A549 (cell line): ENCODE results near the gene RHO. TPM values are rescaled to one million over a fixed set of nuclear protein-coding genes. Genes with fewer than 3 reads are reported as not detected.

Experiments used
- ATAC-seq, 2 experiments: fragments of 200-7000 bp in 1 of 2; fragments of >200 bp in 1 of 2; cut with Nextera tagmentation in 1 of 2; cut with Tn5 transposase in 1 of 2; 3 replicates each; pipeline versions ENCODE4 v1.8.0 to v1.9.1; 2018 to 2020; ENCODE audit warnings: mild to moderate bottlenecking in 1 of 2, moderate library complexity in 1 of 2
- CTCF ChIA-PET: fragments of 300-600 bp; sonication (Branson Sonifier 250); formaldehyde crosslinking; extraction: SDS; loops from one replicate; lab custom pipeline; 2021; ENCODE audit warnings: antibody characterized with exemption, inconsistent platforms; lab: Yijun Ruan, JAX
- POLR2A ChIA-PET: fragments of 350-600 bp; formaldehyde crosslinking; extraction: SDS; loops from one replicate; lab custom pipeline; 2021; ENCODE audit warnings: antibody characterized with exemption, inconsistent platforms; lab: Yijun Ruan, JAX
- DNase-seq, 2 experiments: peaks; one replicate each; pipeline versions ENCODE4 v3.0.0 to v3.0.0-alpha.2; 2011 to 2016; ENCODE audit warnings: low read depth in 1 of 2, low spot score in 1 of 2
- FAIRE-seq: peaks from 2 replicates; lab custom pipeline; 2011; peaks lifted over from hg19 to GRCh38; lab: Jason Lieb, UNC
- H3K27ac ChIP-seq, 2 experiments: fragments of >200 bp; sonication (Bioruptor Twin); formaldehyde crosslinking; 3 replicates each; pipeline ENCODE4 v1.5.1; 2016 to 2017
- H3K4me1 ChIP-seq: fragments of >200 bp; sonication (Bioruptor Twin); formaldehyde crosslinking; 3 replicates; pipeline ENCODE4 v1.6.1; 2016
- H3K4me2 ChIP-seq: fragments of >200 bp; sonication (Bioruptor Twin); formaldehyde crosslinking; 3 replicates; pipeline ENCODE4 v1.6.1; 2016
- H3K4me3 ChIP-seq: fragments of >200 bp; sonication (Bioruptor Twin); formaldehyde crosslinking; 3 replicates; pipeline ENCODE4 v1.5.1; 2016
- H3K9me3 ChIP-seq: fragments of >200 bp; sonication (Bioruptor Twin); formaldehyde crosslinking; 3 replicates; pipeline ENCODE4 v1.6.1; 2016
- ATOH8 ChIP-seq: fragments of 250-450 bp; sonication (Bioruptor Pico); IDR thresholded peaks from 2 replicates; pipeline ENCODE4 v1.5.0; 2020; ENCODE audit warnings: low read depth, mild to moderate bottlenecking, moderate library complexity
- BCL3 ChIP-seq: fragments of >200 bp; sonication (Bioruptor Twin); formaldehyde crosslinking; IDR thresholded peaks from 3 replicates; pipeline ENCODE4 v1.6.1; 2016
- CBX8 ChIP-seq: fragments of 200-600 bp; sonication (generic); IDR thresholded peaks from 2 replicates; pipeline ENCODE4 v1.6.1; 2016
- EP300 ChIP-seq, 2 experiments: fragments of >200 bp; sonication (Bioruptor Twin); formaldehyde crosslinking; IDR thresholded peaks; 2 replicates in 1 of 2; 3 replicates in 1 of 2; pipeline ENCODE4 v1.6.1; 2016 to 2017
- FOXS1 ChIP-seq: fragments of 250-450 bp; sonication (Bioruptor Pico); IDR thresholded peaks from 2 replicates; pipeline ENCODE4 v1.5.0; 2020; ENCODE audit warnings: mild to moderate bottlenecking, moderate library complexity
- HDAC2 ChIP-seq: fragments of 200-600 bp; sonication (generic); IDR thresholded peaks from 2 replicates; pipeline ENCODE4 v1.6.1; 2016
- JUNB ChIP-seq: fragments of >200 bp; sonication (Bioruptor Twin); formaldehyde crosslinking; IDR thresholded peaks from 2 replicates; pipeline ENCODE4 v1.6.1; 2016
- MAFK ChIP-seq: fragments of 450-650 bp; IDR thresholded peaks from 2 replicates; pipeline ENCODE4 v1.6.1; 2014; ENCODE audit not compliant: partially characterized antibody
- NPAS2 ChIP-seq: fragments of 250-450 bp; sonication (Bioruptor Pico); IDR thresholded peaks from 2 replicates; pipeline ENCODE4 v1.8.0; 2022; ENCODE audit warnings: mild to moderate bottlenecking, moderate library complexity, borderline replicate concordance
- PBX3 ChIP-seq: IDR thresholded peaks from 2 replicates; pipeline ENCODE4 v1.6.1; 2012
- POLR2A ChIP-seq: IDR thresholded peaks from 2 replicates; pipeline ENCODE4 v1.6.1; 2012; ENCODE audit warnings: mild to moderate bottlenecking, low read length
- RCOR1 ChIP-seq: fragments of 150-350 bp; IDR thresholded peaks from 2 replicates; pipeline ENCODE4 v1.6.1; 2014; ENCODE audit warnings: antibody characterized with exemption, low read length, low read depth
- REST ChIP-seq: fragments of 200-600 bp; sonication (generic); IDR thresholded peaks from 2 replicates; pipeline ENCODE4 v1.6.1; 2016; ENCODE audit warnings: antibody characterized with exemption, mild to moderate bottlenecking, moderate library complexity
- RFX5 ChIP-seq: fragments of 450-650 bp; IDR thresholded peaks from 2 replicates; pipeline ENCODE4 v1.7.1; 2014; ENCODE audit warnings: antibody characterized with exemption, mild to moderate bottlenecking, moderate library complexity
- RNF2 ChIP-seq: fragments of 200-600 bp; sonication (generic); IDR thresholded peaks from 2 replicates; pipeline ENCODE4 v1.6.1; 2016; ENCODE audit warnings: low read depth, mild to moderate bottlenecking, antibody characterized with exemption, moderate library complexity, borderline replicate concordance
- ZFP36 ChIP-seq: fragments of 450-650 bp; IDR thresholded peaks from 2 replicates; pipeline ENCODE4 v1.6.1; 2014; ENCODE audit warnings: borderline replicate concordance; ENCODE audit not compliant: partially characterized antibody
- ZSCAN20 ChIP-seq: fragments of 250-450 bp; sonication (Bioruptor Pico); IDR thresholded peaks from 2 replicates; pipeline ENCODE4 v1.8.0; 2022; ENCODE audit warnings: mild to moderate bottlenecking, moderate library complexity
- WGBS: methylation state at CpG from one replicate; pipeline ENCODE4 v1.1.6; 2017; ENCODE audit errors: missing lambda C conversion rate; 5-methylcytosine and 5-hydroxymethylcytosine counted together
- polyA plus RNA-seq, 4 experiments: library from polyadenylated mRNA; depleted of rRNA in 3 of 4; stranded (reverse); fragments of >200 nt; fragmentation: RNase III in 1 of 4; extraction: RNeasy Plus Mini Kit Qiagen cat#74134 plus additional on column Dnase treatment in 1 of 4; gene quantifications; 2 replicates in 3 of 4; 3 replicates in 1 of 4; pipeline ENCODE4 v1.2.3, GENCODE V29; 2011 to 2017
- TF ChIP-seq, protein P1 (sequence below): fragments of 150-350 bp; IDR thresholded peaks from 2 replicates; pipeline ENCODE4 v1.6.1; 2014; ENCODE audit warnings: low read depth, mild to moderate bottlenecking, low read length
- TF ChIP-seq, protein P2 (sequence below): fragments of 250-450 bp; sonication (Bioruptor Pico); IDR thresholded peaks from 2 replicates; pipeline ENCODE4 v1.5.0; 2021; ENCODE audit warnings: mild to moderate bottlenecking, moderate library complexity, borderline replicate concordance

RHO gene
- polyA plus RNA-seq, 2 of the 4 experiments (the other 2 are of a cell fraction): 0.04 TPM; not detected in 1

DNA sequence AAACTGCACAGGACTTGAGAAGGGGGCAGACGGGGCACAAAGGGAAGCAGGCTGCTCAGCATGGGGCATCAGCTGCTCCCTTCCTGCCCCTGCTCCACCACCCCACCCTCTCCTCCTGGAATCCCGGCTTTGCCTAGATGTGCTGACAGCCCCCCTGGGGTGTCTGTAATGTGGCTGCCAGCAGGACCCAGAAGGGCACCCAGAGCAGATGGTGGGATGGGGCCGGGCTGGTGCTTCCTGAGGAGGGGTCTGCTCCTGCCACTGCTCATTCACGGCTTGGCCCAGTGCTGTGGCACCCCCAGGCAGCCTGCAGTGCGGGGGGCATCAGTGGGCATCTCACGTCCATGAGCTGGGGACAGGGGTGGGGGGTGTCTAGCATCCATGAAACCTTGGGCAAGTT, 24.7 kb downstream of the RHO start:
- Histone ChIP-seq H3K4me2 (no peak overlapping the region), H3K27ac (peak overlapping the region in 1 of 2 experiments; percentile 10; a peak in 1 of 6 replicates), H3K9me3 (no peaks in the 10 kb centered on the region), H3K4me3 (no peak overlapping the region), H3K4me1 (peaks cover 16% of the 10 kb centered on the region)
- ATAC-seq (no peak), FAIRE-seq (no peak), DNase-seq (no peak)
- ChIA-PET CTCF (no interaction called here), POLR2A (no interaction called here)
- TF ChIP-seq POLR2A (no peak), EP300 (IDR thresholded peaks at IDR 0.05) (no peak)
- WGBS: 91% methylated on average over 3 of the region's 6 CpGs

DNA sequence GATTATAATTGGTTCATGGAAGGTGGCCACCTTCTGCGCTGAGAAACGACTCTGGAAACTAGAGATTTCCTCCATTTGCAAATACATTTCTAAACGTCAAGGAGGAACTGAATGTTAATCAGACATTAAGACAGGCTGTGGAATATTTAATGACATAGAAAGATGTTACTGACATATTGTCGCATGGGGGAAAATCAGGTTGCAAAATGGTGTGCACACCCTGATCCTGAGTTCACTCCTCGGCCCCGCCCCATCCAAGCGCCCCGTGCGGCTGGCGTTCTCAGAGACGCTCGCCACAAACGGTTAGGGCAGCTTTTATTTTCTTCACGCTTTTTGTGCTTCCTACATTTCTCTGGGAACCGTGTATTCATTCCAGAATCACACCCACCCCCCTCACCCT, 25.3 kb downstream of the RHO start:
- ATAC-seq (no peak), FAIRE-seq (no peak), DNase-seq (no peak)
- no peak overlapping the region for H3K4me3 ChIP-seq
- H3K4me1 ChIP-seq: peaks cover 22% of the 10 kb centered on the region
- no peak for TF ChIP-seq HDAC2
- TF ChIP-seq CBX8: no peak
- TF ChIP-seq JUNB: no peak
- TF ChIP-seq ZSCAN20 (CRISPR knock-in tag): no peak
- TF ChIP-seq, protein P1, sequence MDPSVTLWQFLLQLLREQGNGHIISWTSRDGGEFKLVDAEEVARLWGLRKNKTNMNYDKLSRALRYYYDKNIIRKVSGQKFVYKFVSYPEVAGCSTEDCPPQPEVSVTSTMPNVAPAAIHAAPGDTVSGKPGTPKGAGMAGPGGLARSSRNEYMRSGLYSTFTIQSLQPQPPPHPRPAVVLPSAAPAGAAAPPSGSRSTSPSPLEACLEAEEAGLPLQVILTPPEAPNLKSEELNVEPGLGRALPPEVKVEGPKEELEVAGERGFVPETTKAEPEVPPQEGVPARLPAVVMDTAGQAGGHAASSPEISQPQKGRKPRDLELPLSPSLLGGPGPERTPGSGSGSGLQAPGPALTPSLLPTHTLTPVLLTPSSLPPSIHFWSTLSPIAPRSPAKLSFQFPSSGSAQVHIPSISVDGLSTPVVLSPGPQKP: no peak
- TF ChIP-seq, protein P2, sequence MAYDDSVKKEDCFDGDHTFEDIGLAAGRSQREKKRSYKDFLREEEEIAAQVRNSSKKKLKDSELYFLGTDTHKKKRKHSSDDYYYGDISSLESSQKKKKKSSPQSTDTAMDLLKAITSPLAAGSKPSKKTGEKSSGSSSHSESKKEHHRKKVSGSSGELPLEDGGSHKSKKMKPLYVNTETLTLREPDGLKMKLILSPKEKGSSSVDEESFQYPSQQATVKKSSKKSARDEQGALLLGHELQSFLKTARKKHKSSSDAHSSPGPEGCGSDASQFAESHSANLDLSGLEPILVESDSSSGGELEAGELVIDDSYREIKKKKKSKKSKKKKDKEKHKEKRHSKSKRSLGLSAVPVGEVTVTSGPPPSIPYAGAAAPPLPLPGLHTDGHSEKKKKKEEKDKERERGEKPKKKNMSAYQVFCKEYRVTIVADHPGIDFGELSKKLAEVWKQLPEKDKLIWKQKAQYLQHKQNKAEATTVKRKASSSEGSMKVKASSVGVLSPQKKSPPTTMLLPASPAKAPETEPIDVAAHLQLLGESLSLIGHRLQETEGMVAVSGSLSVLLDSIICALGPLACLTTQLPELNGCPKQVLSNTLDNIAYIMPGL (CRISPR knock-in tag): no peak
- TF ChIP-seq POLR2A: no peak
- no peak for TF ChIP-seq RFX5
- no peak for TF ChIP-seq MAFK
- TF ChIP-seq FOXS1 (CRISPR knock-in tag): no peak
- no peak for TF ChIP-seq EP300 (IDR thresholded peaks at IDR 0.05)
- TF ChIP-seq BCL3: no peak
- H3K27ac ChIP-seq: no peak overlapping the region
- POLR2A ChIA-PET: no interaction called here
- CTCF ChIA-PET: interaction anchor here (1.5 kb wide), 1 partner anchor 63 kb away, joined by 3 read pairs; no protein-coding TSS in a partner anchor
- no peak overlapping the region for H3K4me2 ChIP-seq
- H3K9me3 ChIP-seq: no peaks in the 10 kb centered on the region
- 90% methylated on average over 15 of the region's 15 CpGs for WGBS

DNA sequence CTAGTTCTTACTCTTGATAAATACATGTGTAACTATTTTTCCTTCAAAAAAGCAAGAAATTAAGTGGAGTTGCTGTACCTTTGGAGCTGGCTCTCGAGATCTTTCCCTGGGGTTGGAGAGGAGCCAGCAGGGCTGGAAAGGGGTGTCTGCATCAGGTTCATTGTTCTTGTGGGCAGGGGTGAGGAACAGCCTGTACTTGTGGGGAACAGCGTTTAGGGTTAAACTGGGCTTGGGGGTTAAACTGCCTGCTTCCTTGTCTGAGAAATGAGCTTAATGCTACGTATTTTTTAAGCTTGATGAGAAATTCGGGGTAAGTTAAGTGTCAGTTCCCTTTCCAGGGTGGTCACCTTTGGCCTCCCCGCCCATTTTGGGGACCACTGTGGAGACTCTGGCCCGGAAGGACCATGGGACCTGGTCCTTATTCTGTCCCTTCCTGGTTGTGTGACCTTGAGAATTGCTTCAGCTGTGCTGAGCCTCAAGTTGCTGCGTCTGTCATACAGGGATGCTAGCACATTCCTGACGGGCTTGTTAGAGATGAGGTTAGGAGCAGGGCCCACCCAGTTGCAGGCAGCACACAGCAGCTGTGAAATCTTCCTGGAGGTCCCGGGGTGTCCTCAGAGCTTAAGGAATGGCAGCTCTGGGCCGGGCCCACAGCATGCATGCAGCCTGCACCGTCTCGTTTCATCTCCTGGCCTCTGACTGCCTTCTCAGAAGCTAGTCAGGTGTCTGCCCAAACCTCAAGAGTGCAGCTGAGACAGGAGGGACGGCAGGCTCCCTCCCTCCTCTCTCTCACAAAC, 26.1 kb downstream of the RHO start:
- 83% methylated on average over 13 of the region's 13 CpGs for WGBS
- ChIA-PET POLR2A (no interaction called here), CTCF (interaction anchor here (1.0 to 1.5 kb wide), 2 partner anchors 64 to 171 kb away, joined by 3 to 5 read pairs; no protein-coding TSS in a partner anchor)
- no peak for FAIRE-seq
- Histone ChIP-seq H3K4me1 (peaks cover 24% of the 10 kb centered on the region), H3K27ac (no peak overlapping the region; a peak in 1 of 6 replicates), H3K9me3 (no peaks in the 10 kb centered on the region), H3K4me2 (no peak overlapping the region), H3K4me3 (no peak overlapping the region)
- ATAC-seq: no peak
- DNase-seq: no peak
- no peak for TF ChIP-seq ATOH8 (CRISPR knock-in tag)
- no peak for TF ChIP-seq PBX3
- TF ChIP-seq ZFP36: no peak
- no peak for TF ChIP-seq REST
- TF ChIP-seq, protein P2 (CRISPR knock-in tag): no peak
- no peak for TF ChIP-seq ZSCAN20 (CRISPR knock-in tag)
- TF ChIP-seq NPAS2 (CRISPR knock-in tag): no peak
- no peak for TF ChIP-seq POLR2A
- no peak for TF ChIP-seq RCOR1
- no peak for TF ChIP-seq RNF2
